Measurements from ENCODE around the gene NRARP.

NRARP gene

DNA sequence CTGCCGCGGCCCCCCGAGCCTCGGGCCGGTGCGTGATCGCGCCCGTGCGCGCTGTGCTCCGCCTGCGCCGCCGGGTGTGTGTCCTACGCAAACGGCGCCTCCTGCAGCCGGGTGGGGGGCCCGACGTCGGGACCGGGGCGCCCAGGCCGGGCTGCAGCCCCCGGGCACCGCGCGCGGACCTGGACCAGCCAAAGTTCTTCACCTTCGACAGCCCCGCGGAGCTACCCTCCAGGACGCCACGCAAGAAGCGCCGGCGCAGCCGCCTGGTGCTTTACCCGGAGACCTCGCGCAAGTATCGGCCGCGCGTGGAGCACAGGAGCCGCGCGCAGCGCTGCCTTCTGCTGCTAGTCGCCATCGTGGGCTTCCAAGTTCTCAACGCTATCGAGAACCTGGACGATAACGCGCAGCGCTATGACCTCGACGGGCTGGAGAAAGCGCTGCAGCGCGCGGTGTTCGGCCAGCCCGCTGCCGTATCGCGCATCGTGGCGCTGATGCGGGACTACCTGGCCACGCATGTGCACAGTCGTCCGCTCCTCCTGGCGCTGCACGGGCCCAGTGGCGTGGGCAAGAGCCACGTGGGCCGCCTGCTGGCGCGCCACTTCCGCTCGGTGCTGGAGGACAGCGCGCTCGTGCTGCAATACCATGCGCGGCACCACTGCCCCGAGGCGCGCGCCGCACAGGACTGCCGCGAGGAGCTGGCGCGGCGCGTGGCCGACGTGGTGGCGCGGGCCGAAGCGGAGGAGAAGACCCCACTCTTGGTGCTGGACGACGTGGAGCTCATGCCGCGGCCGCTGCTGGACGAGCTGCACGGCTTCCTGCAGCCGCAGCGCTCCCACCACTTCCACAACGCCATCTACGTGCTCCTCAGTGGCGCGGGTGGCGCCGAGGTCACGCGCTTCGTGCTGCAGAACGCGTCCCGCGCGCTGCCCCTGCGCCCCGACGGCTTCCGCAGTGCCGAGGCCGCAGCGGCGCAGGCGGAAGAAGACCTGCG is 23.1 kb downstream of the NRARP start:
- ChIA-PET POLR2A (interaction anchor here (0.7 kb wide), 2 partner anchors 12 to 15 kb away, joined by 3 read pairs; no protein-coding TSS in a partner anchor), CTCF (interaction anchor here (1.4 kb wide), 1 partner anchor 42 kb away, joined by 5 read pairs; no protein-coding TSS in a partner anchor)
- no peak overlapping the region for H3K4me3 ChIP-seq (ENCODE audit: low read depth, low read length)
- TF ChIP-seq ZNF266 (tag by site-specific recombination; IDR thresholded peaks at IDR 0.05; ENCODE audit: low read depth) (no peak), ZNF830 (tag by site-specific recombination; IDR thresholded peaks at IDR 0.05; ENCODE audit: low read depth) (no peak), ZNF354C (tag by site-specific recombination; IDR thresholded peaks at IDR 0.05; ENCODE audit: borderline replicate concordance, low read depth) (no peak), MZF1 (tag by site-specific recombination; IDR thresholded peaks at IDR 0.05; ENCODE audit: borderline replicate concordance) (no peak), ZNF324 (tag by site-specific recombination; IDR thresholded peaks at IDR 0.05) (no peak), ZNF658 (tag by site-specific recombination; IDR thresholded peaks at IDR 0.05) (no peak), ZBTB17 (tag by site-specific recombination; IDR thresholded peaks at IDR 0.05) (no peak), MEIS1 (CRISPR knock-in tag; IDR thresholded peaks at IDR 0.05; ENCODE audit: borderline replicate concordance) (no peak), ZNF202 (tag by site-specific recombination; IDR thresholded peaks at IDR 0.05; ENCODE audit: borderline replicate concordance) (no peak), ZNF133 (tag by site-specific recombination; IDR thresholded peaks at IDR 0.05) (no peak)
- TF ChIP-seq, protein P1, sequence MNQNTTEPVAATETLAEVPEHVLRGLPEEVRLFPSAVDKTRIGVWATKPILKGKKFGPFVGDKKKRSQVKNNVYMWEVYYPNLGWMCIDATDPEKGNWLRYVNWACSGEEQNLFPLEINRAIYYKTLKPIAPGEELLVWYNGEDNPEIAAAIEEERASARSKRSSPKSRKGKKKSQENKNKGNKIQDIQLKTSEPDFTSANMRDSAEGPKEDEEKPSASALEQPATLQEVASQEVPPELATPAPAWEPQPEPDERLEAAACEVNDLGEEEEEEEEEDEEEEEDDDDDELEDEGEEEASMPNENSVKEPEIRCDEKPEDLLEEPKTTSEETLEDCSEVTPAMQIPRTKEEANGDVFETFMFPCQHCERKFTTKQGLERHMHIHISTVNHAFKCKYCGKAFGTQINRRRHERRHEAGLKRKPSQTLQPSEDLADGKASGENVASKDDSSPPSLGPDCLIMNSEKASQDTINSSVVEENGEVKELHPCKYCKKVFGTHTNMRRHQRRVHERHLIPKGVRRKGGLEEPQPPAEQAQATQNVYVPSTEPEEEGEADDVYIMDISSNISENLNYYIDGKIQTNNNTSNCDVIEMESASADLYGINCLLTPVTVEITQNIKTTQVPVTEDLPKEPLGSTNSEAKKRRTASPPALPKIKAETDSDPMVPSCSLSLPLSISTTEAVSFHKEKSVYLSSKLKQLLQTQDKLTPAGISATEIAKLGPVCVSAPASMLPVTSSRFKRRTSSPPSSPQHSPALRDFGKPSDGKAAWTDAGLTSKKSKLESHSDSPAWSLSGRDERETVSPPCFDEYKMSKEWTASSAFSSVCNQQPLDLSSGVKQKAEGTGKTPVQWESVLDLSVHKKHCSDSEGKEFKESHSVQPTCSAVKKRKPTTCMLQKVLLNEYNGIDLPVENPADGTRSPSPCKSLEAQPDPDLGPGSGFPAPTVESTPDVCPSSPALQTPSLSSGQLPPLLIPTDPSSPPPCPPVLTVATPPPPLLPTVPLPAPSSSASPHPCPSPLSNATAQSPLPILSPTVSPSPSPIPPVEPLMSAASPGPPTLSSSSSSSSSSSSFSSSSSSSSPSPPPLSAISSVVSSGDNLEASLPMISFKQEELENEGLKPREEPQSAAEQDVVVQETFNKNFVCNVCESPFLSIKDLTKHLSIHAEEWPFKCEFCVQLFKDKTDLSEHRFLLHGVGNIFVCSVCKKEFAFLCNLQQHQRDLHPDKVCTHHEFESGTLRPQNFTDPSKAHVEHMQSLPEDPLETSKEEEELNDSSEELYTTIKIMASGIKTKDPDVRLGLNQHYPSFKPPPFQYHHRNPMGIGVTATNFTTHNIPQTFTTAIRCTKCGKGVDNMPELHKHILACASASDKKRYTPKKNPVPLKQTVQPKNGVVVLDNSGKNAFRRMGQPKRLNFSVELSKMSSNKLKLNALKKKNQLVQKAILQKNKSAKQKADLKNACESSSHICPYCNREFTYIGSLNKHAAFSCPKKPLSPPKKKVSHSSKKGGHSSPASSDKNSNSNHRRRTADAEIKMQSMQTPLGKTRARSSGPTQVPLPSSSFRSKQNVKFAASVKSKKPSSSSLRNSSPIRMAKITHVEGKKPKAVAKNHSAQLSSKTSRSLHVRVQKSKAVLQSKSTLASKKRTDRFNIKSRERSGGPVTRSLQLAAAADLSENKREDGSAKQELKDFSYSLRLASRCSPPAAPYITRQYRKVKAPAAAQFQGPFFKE (tag by site-specific recombination; IDR thresholded peaks at IDR 0.05; ENCODE audit: borderline replicate concordance), result no peak
- TF ChIP-seq, protein P2, sequence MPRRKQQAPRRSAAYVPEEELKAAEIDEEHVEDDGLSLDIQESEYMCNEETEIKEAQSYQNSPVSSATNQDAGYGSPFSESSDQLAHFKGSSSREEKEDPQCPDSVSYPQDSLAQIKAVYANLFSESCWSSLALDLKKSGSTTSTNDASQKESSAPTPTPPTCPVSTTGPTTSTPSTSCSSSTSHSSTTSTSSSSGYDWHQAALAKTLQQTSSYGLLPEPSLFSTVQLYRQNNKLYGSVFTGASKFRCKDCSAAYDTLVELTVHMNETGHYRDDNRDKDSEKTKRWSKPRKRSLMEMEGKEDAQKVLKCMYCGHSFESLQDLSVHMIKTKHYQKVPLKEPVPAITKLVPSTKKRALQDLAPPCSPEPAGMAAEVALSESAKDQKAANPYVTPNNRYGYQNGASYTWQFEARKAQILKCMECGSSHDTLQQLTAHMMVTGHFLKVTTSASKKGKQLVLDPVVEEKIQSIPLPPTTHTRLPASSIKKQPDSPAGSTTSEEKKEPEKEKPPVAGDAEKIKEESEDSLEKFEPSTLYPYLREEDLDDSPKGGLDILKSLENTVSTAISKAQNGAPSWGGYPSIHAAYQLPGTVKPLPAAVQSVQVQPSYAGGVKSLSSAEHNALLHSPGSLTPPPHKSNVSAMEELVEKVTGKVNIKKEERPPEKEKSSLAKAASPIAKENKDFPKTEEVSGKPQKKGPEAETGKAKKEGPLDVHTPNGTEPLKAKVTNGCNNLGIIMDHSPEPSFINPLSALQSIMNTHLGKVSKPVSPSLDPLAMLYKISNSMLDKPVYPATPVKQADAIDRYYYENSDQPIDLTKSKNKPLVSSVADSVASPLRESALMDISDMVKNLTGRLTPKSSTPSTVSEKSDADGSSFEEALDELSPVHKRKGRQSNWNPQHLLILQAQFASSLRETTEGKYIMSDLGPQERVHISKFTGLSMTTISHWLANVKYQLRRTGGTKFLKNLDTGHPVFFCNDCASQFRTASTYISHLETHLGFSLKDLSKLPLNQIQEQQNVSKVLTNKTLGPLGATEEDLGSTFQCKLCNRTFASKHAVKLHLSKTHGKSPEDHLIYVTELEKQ (tag by site-specific recombination; IDR thresholded peaks at IDR 0.05; ENCODE audit: borderline replicate concordance), result no peak
- TF ChIP-seq, protein P3, sequence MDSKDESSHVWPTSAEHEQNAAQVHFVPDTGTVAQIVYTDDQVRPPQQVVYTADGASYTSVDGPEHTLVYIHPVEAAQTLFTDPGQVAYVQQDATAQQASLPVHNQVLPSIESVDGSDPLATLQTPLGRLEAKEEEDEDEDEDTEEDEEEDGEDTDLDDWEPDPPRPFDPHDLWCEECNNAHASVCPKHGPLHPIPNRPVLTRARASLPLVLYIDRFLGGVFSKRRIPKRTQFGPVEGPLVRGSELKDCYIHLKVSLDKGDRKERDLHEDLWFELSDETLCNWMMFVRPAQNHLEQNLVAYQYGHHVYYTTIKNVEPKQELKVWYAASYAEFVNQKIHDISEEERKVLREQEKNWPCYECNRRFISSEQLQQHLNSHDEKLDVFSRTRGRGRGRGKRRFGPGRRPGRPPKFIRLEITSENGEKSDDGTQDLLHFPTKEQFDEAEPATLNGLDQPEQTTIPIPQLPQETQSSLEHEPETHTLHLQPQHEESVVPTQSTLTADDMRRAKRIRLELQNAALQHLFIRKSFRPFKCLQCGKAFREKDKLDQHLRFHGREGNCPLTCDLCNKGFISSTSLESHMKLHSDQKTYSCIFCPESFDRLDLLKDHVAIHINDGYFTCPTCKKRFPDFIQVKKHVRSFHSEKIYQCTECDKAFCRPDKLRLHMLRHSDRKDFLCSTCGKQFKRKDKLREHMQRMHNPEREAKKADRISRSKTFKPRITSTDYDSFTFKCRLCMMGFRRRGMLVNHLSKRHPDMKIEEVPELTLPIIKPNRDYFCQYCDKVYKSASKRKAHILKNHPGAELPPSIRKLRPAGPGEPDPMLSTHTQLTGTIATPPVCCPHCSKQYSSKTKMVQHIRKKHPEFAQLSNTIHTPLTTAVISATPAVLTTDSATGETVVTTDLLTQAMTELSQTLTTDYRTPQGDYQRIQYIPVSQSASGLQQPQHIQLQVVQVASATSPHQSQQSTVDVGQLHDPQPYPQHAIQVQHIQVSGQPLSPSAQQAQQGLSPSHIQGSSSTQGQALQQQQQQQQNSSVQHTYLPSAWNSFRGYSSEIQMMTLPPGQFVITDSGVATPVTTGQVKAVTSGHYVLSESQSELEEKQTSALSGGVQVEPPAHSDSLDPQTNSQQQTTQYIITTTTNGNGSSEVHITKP (tag by site-specific recombination; IDR thresholded peaks at IDR 0.05), result no peak
- TF ChIP-seq, protein P4, sequence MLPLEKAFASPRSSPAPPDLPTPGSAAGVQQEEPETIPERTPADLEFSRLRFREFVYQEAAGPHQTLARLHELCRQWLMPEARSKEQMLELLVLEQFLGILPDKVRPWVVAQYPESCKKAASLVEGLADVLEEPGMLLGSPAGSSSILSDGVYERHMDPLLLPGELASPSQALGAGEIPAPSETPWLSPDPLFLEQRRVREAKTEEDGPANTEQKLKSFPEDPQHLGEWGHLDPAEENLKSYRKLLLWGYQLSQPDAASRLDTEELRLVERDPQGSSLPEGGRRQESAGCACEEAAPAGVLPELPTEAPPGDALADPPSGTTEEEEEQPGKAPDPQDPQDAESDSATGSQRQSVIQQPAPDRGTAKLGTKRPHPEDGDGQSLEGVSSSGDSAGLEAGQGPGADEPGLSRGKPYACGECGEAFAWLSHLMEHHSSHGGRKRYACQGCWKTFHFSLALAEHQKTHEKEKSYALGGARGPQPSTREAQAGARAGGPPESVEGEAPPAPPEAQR (tag by site-specific recombination; IDR thresholded peaks at IDR 0.05), result no peak
- TF ChIP-seq, protein P5, sequence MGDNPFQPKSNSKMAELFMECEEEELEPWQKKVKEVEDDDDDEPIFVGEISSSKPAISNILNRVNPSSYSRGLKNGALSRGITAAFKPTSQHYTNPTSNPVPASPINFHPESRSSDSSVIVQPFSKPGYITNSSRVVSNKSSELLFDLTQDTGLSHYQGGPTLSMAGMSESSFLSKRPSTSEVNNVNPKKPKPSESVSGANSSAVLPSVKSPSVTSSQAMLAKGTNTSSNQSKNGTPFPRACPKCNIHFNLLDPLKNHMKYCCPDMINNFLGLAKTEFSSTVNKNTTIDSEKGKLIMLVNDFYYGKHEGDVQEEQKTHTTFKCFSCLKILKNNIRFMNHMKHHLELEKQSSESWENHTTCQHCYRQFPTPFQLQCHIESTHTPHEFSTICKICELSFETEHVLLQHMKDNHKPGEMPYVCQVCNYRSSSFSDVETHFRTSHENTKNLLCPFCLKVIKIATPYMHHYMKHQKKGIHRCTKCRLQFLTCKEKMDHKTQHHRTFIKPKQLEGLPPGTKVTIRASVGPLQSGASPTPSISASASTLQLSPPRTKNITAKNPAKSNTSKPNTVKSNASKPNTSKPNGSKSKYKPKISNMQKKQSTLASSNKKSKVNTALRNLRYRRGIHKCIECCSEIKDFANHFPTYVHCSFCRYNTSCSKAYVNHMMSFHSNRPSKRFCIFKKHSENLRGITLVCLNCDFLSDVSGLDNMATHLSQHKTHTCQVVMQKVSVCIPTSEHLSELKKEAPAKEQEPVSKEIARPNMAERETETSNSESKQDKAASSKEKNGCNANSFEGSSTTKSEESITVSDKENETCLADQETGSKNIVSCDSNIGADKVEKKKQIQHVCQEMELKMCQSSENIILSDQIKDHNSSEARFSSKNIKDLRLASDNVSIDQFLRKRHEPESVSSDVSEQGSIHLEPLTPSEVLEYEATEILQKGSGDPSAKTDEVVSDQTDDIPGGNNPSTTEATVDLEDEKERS (tag by site-specific recombination; IDR thresholded peaks at IDR 0.05), result no peak
- H3K27ac ChIP-seq (ENCODE audit: extremely low read depth, low read depth, low read length), result no peak overlapping the region
- H3K9me3 ChIP-seq (ENCODE audit: control insufficient read depth, insufficient read depth, low read depth, low read length), result no peaks in the 10 kb centered on the region
- peaks cover 0 to 8% of the 10 kb centered on the region in 2 experiments; a peak in 1 of 3 replicates for H3K36me3 ChIP-seq (ENCODE audit: control insufficient read depth in 2 of 2, insufficient read depth in 1 of 2, low read length in 2 of 2)
- H3K4me1 ChIP-seq (ENCODE audit: control insufficient read depth, insufficient read depth, low read length), result 0 out of 2 replicates have a peak, but pooled peaks cover 4% of the 10 kb centered on the region
